EH (cell line): Measurements from ENCODE around the gene IVL.

ENCODE experiments used
- DNase-seq: peaks from one replicate; pipeline ENCODE4 v3.0.0-alpha.2; 2015; ENCODE audit warnings: low read depth

IVL gene

GRCh38 chr1:152886758-152887409, 21.5 kb upstream of the IVL start:
- DNase-seq: peak; percentile 32

GRCh38 chr1:152888126-152888525, 20.2 kb upstream of the IVL start:
- no peak for DNase-seq

DNA sequence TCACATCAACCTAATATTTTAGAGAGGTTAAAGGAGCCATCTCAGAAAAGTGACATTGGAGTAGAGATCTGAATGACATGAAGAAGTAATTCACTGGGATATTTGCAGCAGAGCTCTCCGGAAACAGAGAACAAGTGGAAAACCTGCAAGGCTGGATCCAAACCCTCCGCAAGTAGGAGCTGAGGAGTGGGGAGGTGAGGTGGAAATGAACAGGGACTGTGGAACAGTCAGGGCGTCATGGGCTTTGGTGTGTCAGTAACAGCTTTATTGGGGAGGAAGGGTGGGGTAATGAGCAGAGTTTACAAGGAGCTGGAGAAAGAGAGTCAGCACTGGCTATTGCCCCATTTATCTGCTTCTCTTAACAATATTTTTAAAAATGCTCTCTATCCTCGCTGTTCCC, 9.3 kb upstream of the IVL start:
- DNase-seq: no peak

- no peak for DNase-seq
Measured at GRCh38 chr1:152899883-152900282, 8.5 kb upstream of the IVL start.

DNA sequence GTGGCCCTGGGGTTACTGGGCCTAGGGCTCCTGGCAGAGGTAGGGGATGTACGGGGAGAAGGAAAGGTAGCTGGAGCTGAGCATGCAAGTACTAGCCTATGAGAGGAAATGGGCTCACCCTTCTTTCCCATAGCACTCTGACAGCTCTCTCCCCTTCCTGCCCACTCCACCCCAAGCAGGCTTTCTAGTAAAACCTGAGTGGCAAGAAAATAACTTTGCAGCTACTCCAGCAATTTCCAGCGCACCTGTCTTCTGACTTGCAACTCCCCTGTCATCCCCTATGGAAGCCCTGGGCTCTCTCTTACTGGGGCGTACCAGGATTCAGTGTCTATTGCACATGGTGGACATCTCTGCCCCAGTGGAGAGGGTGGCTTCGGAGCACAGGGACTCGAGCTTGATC, 6.7 kb upstream of the IVL start:
- no peak for DNase-seq

- DNase-seq: no peak
Measured at GRCh38 chr1:152902636-152903035, 5.7 kb upstream of the IVL start.

DNA sequence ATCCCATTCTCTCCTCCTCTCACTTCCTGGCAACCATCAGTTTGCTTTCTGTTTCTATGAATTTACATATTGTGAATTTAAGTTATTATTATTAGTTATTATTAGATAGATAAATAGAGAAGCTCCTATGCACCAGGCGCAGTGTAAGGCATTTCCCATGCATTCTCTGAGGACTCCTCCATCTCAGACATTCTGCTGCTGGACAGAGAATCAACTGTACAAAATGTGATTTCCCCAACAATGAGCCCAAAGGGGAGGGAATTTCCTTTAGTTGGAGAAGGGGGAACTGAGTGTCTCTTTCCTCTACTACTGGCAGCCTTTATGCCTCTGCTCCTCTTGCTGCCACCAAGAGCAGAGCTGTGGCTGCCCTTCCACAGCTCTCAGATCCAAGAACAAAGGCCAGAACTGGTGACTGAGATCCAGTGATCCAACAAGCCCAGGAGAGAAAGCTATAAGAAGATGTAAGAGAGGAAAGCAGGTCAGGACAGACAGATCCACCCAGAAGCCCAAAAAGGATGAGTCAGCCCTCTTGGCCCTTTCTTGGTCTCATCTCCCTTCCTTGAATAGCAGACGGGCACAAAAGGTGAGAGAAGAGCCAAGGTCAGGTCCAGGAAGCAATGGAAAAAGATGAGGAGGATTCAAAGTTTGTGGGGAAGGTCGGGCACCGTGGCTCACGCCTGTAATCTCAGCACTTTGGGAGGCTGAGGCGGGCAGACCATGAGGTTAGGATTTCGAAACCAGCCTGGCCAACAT, 3.5 kb upstream of the IVL start:
- no peak for DNase-seq

- peak; percentile 94 for DNase-seq
Measured at GRCh38 chr1:152906023-152906565, 2.3 kb upstream of the IVL start.

DNA sequence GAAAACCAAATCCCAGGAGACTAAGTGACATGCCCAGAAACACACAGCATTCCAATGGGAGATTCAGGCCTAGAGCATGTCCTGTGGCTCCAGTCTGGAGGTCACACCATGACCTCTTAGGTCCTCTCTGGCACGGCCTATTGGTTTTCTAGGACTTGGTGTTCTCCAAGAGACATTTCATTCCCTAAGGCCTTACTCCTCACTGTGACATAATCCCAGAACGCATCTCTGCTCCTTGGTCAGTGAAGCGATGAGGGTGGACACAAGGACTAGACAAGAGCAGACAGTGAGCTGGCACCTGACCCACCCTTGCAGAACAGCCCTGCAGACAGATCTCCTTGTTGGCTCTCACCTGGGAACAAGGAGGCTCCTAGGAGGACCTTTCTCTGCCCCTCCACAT, 860 bp downstream of the IVL start:
- DNase-seq: no peak

GRCh38 chr1:152912471-152912870, 4.1 kb downstream of the IVL start:
- no peak for DNase-seq

GRCh38 chr1:152912900-152913299, 4.6 kb downstream of the IVL start:
- no peak for DNase-seq

DNA sequence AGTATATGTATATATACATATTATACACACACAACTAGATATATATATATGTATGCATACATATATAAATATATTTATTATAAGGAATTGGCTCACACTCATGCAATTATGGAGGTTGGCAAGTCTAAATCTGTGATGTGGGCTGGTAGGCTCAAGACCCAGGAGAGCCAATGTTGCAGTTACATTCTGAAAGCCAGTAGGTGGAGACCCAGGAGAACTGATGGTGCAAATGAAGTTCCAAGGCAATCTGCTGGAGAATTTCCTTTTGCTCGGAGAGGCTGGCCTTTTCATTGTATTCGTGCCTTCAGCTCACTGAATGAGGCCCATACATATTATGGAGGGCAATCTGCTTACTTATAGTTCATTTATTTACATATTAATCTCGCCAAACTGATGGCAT, 9.4 kb downstream of the IVL start:
- peak; percentile 40 for DNase-seq

- peak; percentile 13 for DNase-seq
Measured at GRCh38 chr1:152919071-152919470, 10.7 kb downstream of the IVL start.

- DNase-seq: no peak
Measured at GRCh38 chr1:152924191-152924590, 15.8 kb downstream of the IVL start.

DNA sequence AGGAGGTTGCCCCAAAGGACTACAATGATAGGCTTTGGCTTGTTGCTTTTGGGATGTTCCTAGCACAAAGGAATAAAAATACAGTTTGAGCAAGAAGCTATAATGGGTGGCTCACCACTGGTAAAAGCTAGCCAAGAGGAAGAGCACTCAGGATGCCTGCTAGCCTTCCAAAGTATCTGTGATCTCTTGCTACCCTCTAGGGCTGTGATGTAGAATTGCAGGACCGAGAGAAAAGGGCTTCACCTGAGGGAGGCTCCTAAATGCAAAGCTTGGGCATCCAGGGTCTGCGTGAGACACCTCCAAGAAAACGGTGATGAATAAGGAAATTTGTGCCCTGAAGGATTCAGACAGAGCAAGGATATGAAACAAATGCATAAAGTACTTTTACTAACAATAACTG, 17.7 kb downstream of the IVL start:
- DNase-seq: peak; percentile 59

GRCh38 chr1:152928671-152929070, 20.3 kb downstream of the IVL start:
- DNase-seq: no peak

GRCh38 chr1:152932170-152932811, 23.9 kb downstream of the IVL start:
- no peak for DNase-seq

DNA sequence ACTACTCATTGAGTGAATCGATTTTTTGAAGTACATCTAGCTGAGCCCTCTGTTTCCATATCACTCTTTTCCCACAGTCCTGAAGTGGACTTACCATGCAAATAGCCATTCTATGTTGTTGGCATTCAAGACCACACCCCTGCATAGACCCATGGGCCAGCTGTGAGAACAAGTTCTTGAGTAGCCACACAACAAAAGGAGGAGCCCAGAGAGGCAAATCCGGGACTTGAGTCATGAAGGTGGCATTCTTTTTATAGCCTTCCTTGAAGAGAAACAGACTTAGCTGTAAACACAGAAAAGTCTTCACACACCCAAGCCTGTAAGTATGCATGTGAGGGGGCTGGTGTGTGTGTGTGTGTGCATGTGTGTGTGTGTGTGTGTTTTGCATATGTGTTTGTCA, 24.9 kb downstream of the IVL start:
- DNase-seq: no peak

- no peak for DNase-seq
Measured at GRCh38 chr1:152940614-152941013, 32.3 kb downstream of the IVL start.

DNA sequence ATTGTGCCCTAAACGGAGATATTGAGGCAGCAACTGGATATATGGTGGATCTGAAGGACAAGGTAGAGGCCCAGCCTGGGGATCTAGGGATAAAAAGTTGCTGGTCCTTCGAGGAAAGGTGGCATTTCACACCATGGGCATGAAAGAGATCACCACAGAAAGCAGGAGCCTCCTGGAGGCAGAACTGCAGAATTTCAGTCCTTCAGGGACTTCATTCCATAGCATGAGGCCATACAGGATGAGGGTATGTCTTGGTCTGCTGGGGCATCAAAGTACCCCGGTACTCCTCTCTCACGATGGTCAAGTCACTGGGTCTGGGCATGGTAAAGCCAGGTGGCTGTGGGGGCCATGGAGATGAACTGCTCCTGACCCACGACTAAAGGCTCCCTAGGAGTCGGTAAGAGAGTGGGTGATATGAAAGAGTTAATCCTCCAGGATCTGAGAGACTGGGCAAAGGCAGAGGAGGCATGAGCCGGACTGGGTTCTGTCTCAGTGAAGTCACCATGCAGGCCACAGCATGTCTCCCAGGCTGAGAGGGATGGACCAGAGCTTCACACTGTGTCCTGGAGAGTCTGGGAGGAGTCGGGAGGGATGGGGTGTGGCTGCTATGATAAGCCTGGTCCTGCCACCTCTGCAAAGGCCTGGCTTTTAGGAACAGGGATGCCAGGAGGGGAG, 32.8 kb downstream of the IVL start:
- DNase-seq: no peak

- no peak for DNase-seq
Measured at GRCh38 chr1:152942161-152942560, 33.8 kb downstream of the IVL start.

DNA sequence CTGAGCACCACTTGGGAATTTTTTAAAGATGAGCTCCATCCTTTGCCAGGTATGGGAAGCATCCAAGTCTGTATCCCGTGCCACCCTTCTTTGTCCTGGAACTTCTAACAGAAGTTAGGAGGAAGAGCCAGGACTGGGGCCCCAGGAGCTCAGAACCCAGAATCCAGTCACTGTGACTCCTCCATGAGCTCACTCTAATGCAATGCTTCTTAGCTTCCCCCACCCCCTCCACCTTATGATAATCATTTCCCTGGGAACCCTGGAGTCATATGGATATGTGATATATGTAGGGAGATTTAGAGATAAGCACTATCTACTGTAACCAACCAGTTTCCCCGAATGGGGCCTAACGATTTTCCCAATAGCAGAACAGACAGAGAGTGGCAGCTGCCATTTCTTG, 37.9 kb downstream of the IVL start:
- DNase-seq: no peak
